ENCODE measurements around the gene CPA4.

The CPA4 gene

GRCh38 chr7:130262448-130262847 is 30.5 kb upstream of the CPA4 start:
- no peak overlapping the region for H2BK5ac ChIP-seq (ENCODE audit: low read depth, low read length, poor library complexity, severe bottlenecking)
- no peak overlapping the region for H2AFZ ChIP-seq (ENCODE audit: low read depth, low read length)
- H2AK5ac ChIP-seq (ENCODE audit: low read length, severe bottlenecking) = no peak overlapping the region
- no peaks in the 10 kb centered on the region for H3K79me1 ChIP-seq (replicated peaks; ENCODE audit: low read length, poor library complexity, severe bottlenecking)
- H2BK12ac ChIP-seq (ENCODE audit: low read length in 2 of 2) = no peak overlapping the region
- DNase-seq = no peak
- no peaks in the 10 kb centered on the region for H3K4me1 ChIP-seq (ENCODE audit: control insufficient read depth, insufficient read depth, low read depth, low read length)
- no peaks in the 10 kb centered on the region for H3K27me3 ChIP-seq (ENCODE audit: control insufficient read depth in 1 of 2, insufficient read depth in 1 of 2, low read length in 2 of 2)
- no peaks in the 10 kb centered on the region for H3K36me3 ChIP-seq (ENCODE audit: control insufficient read depth in 1 of 2, insufficient read depth in 2 of 2, low read depth in 1 of 2, low read length in 2 of 2)
- H3K14ac ChIP-seq (ENCODE audit: low read length in 2 of 2) = no peak overlapping the region
- no peak overlapping the region for H3K4me2 ChIP-seq (ENCODE audit: low read length, poor library complexity, severe bottlenecking)
- H3K9ac ChIP-seq (ENCODE audit: low read length) = no peak overlapping the region
- 62% methylated on average over 2 of the region's 2 CpGs for WGBS
- no peak overlapping the region for H4K8ac ChIP-seq (ENCODE audit: low read length)
- H3K4me3 ChIP-seq (ENCODE audit: insufficient read depth in 1 of 2, low read depth in 1 of 2, low read length in 2 of 2) = no peak overlapping the region
- no peak overlapping the region for H2BK120ac ChIP-seq (ENCODE audit: low read depth, low read length)
- no peak overlapping the region for H3K23ac ChIP-seq (ENCODE audit: low read length in 2 of 2)
- H4K91ac ChIP-seq (ENCODE audit: low read length) = no peak overlapping the region
- no peak overlapping the region for H3K18ac ChIP-seq (ENCODE audit: low read depth in 1 of 2, low read length in 2 of 2)
- no peak overlapping the region for H3K4ac ChIP-seq (ENCODE audit: low read depth in 1 of 2, low read length in 2 of 2)
- H3K27ac ChIP-seq (ENCODE audit: low read length, poor library complexity, severe bottlenecking) = no peak overlapping the region
- peaks cover 41% of the 10 kb centered on the region for H3K9me3 ChIP-seq (ENCODE audit: control insufficient read depth, low read length)
- no peak overlapping the region for H2BK15ac ChIP-seq (ENCODE audit: low read depth, poor library complexity, severe bottlenecking)

GRCh38 chr7:130263130-130263529 is 29.8 kb upstream of the CPA4 start:
- WGBS = 78% methylated on average over 2 of the region's 2 CpGs
- no peak overlapping the region for H3K4me3 ChIP-seq (ENCODE audit: insufficient read depth in 1 of 2, low read depth in 1 of 2, low read length in 2 of 2)
- DNase-seq = no peak

GRCh38 chr7:130266258-130266960 is 26.6 kb upstream of the CPA4 start, which contains the start of gene CPA2:
CPA2 (plus strand) TSS chr7:130266863; CDS start chr7:130266882, 19 bp downstream.
- Histone ChIP-seq H2BK120ac (ENCODE audit: low read depth, low read length) (no peak within 1 kb of the TSS), H2AK5ac (ENCODE audit: low read length, severe bottlenecking) (no peak within 1 kb of the TSS), H2BK15ac (ENCODE audit: low read depth, poor library complexity, severe bottlenecking) (no peak within 1 kb of the TSS), H3K4me3 (ENCODE audit: insufficient read depth in 1 of 2, low read depth in 1 of 2, low read length in 2 of 2) (no peak within 1 kb of the TSS), H3K4ac (ENCODE audit: low read depth in 1 of 2, low read length in 2 of 2) (peak within 1 kb of the TSS in 1 of 2 experiments; percentile 13), H3K27ac (ENCODE audit: low read length, poor library complexity, severe bottlenecking) (no peak within 1 kb of the TSS), H2AFZ (ENCODE audit: low read depth, low read length) (no peak within 1 kb of the TSS), H3K4me2 (ENCODE audit: low read length, poor library complexity, severe bottlenecking) (no peak within 1 kb of the TSS), H4K8ac (ENCODE audit: low read length) (peak within 1 kb of the TSS; percentile 7), H3K14ac (ENCODE audit: low read length in 2 of 2) (no peak within 1 kb of the TSS), H3K23ac (ENCODE audit: low read length in 2 of 2) (peak within 1 kb of the TSS in 1 of 2 experiments; percentile 36), H3K9me3 (ENCODE audit: control insufficient read depth, low read length) (peaks cover 11% of the 10 kb centered on the region), H2BK12ac (ENCODE audit: low read length in 2 of 2) (peak within 1 kb of the TSS; percentile 48 to 71), H3K18ac (ENCODE audit: low read depth in 1 of 2, low read length in 2 of 2) (no peak within 1 kb of the TSS), H3K27me3 (ENCODE audit: control insufficient read depth in 1 of 2, insufficient read depth in 1 of 2, low read length in 2 of 2) (peaks cover 0 to 15% of the 10 kb centered on the region in 2 experiments), H4K91ac (ENCODE audit: low read length) (no peak within 1 kb of the TSS), H3K9ac (ENCODE audit: low read length) (no peak within 1 kb of the TSS), H3K36me3 (ENCODE audit: control insufficient read depth in 1 of 2, insufficient read depth in 2 of 2, low read depth in 1 of 2, low read length in 2 of 2) (no peaks in the 10 kb centered on the region), H3K4me1 (ENCODE audit: control insufficient read depth, insufficient read depth, low read depth, low read length) (no peaks in the 10 kb centered on the region), H3K79me1 (replicated peaks; ENCODE audit: low read length, poor library complexity, severe bottlenecking) (no peaks in the 10 kb centered on the region), H2BK5ac (ENCODE audit: low read depth, low read length, poor library complexity, severe bottlenecking) (no peak within 1 kb of the TSS)
- WGBS = 75% methylated on average over 2 of the region's 3 CpGs
- no peak for DNase-seq

More at GRCh38 chr7:130263130-130263529, 29.8 kb upstream of the CPA4 start:
- H2AK5ac ChIP-seq (ENCODE audit: low read length, severe bottlenecking) = no peak overlapping the region
- H2BK120ac ChIP-seq (ENCODE audit: low read depth, low read length) = no peak overlapping the region
- H2AFZ ChIP-seq (ENCODE audit: low read depth, low read length) = no peak overlapping the region
- H3K27ac ChIP-seq (ENCODE audit: low read length, poor library complexity, severe bottlenecking) = no peak overlapping the region
- H3K9ac ChIP-seq (ENCODE audit: low read length) = no peak overlapping the region
- no peak overlapping the region for H4K91ac ChIP-seq (ENCODE audit: low read length)
- no peak overlapping the region for H4K8ac ChIP-seq (ENCODE audit: low read length)
- no peak overlapping the region for H2BK5ac ChIP-seq (ENCODE audit: low read depth, low read length, poor library complexity, severe bottlenecking)
- H2BK12ac ChIP-seq (ENCODE audit: low read length in 2 of 2) = no peak overlapping the region
- H3K79me1 ChIP-seq (replicated peaks; ENCODE audit: low read length, poor library complexity, severe bottlenecking) = no peaks in the 10 kb centered on the region
- no peak overlapping the region for H3K4me2 ChIP-seq (ENCODE audit: low read length, poor library complexity, severe bottlenecking)
- no peak overlapping the region for H2BK15ac ChIP-seq (ENCODE audit: low read depth, poor library complexity, severe bottlenecking)
- no peaks in the 10 kb centered on the region for H3K36me3 ChIP-seq (ENCODE audit: control insufficient read depth in 1 of 2, insufficient read depth in 2 of 2, low read depth in 1 of 2, low read length in 2 of 2)
- H3K9me3 ChIP-seq (ENCODE audit: control insufficient read depth, low read length) = peaks cover 36% of the 10 kb centered on the region
- peaks cover 0 to 2% of the 10 kb centered on the region in 2 experiments for H3K27me3 ChIP-seq (ENCODE audit: control insufficient read depth in 1 of 2, insufficient read depth in 1 of 2, low read length in 2 of 2)
- no peaks in the 10 kb centered on the region for H3K4me1 ChIP-seq (ENCODE audit: control insufficient read depth, insufficient read depth, low read depth, low read length)
- H3K23ac ChIP-seq (ENCODE audit: low read length in 2 of 2) = no peak overlapping the region
- H3K18ac ChIP-seq (ENCODE audit: low read depth in 1 of 2, low read length in 2 of 2) = no peak overlapping the region
- no peak overlapping the region for H3K4ac ChIP-seq (ENCODE audit: low read depth in 1 of 2, low read length in 2 of 2)
- no peak overlapping the region for H3K14ac ChIP-seq (ENCODE audit: low read length in 2 of 2)

- Histone ChIP-seq H3K14ac (ENCODE audit: low read length in 2 of 2) (no peak overlapping the region), H4K91ac (ENCODE audit: low read length) (no peak overlapping the region), H3K4ac (ENCODE audit: low read depth in 1 of 2, low read length in 2 of 2) (no peak overlapping the region), H3K27ac (ENCODE audit: low read length, poor library complexity, severe bottlenecking) (no peak overlapping the region), H3K36me3 (ENCODE audit: control insufficient read depth in 1 of 2, insufficient read depth in 2 of 2, low read depth in 1 of 2, low read length in 2 of 2) (no peaks in the 10 kb centered on the region), H2BK120ac (ENCODE audit: low read depth, low read length) (no peak overlapping the region), H3K18ac (ENCODE audit: low read depth in 1 of 2, low read length in 2 of 2) (no peak overlapping the region), H3K4me1 (ENCODE audit: control insufficient read depth, insufficient read depth, low read depth, low read length) (no peaks in the 10 kb centered on the region), H3K23ac (ENCODE audit: low read length in 2 of 2) (peak overlapping the region in 1 of 2 experiments; percentile 36), H3K9ac (ENCODE audit: low read length) (no peak overlapping the region), H4K8ac (ENCODE audit: low read length) (no peak overlapping the region), H2BK15ac (ENCODE audit: low read depth, poor library complexity, severe bottlenecking) (no peak overlapping the region), H3K27me3 (ENCODE audit: control insufficient read depth in 1 of 2, insufficient read depth in 1 of 2, low read length in 2 of 2) (peaks cover 0 to 20% of the 10 kb centered on the region in 2 experiments), H2AK5ac (ENCODE audit: low read length, severe bottlenecking) (no peak overlapping the region), H3K4me3 (ENCODE audit: insufficient read depth in 1 of 2, low read depth in 1 of 2, low read length in 2 of 2) (no peak overlapping the region), H2BK5ac (ENCODE audit: low read depth, low read length, poor library complexity, severe bottlenecking) (no peak overlapping the region), H2AFZ (ENCODE audit: low read depth, low read length) (no peak overlapping the region), H3K9me3 (ENCODE audit: control insufficient read depth, low read length) (peaks cover 6% of the 10 kb centered on the region), H3K4me2 (ENCODE audit: low read length, poor library complexity, severe bottlenecking) (no peak overlapping the region), H3K79me1 (replicated peaks; ENCODE audit: low read length, poor library complexity, severe bottlenecking) (no peaks in the 10 kb centered on the region), H2BK12ac (ENCODE audit: low read length in 2 of 2) (peak overlapping the region; percentile 48 to 71)
- DNase-seq = no peak
- 94% methylated on average over 1 of the region's 1 CpG for WGBS
Observed at GRCh38 chr7:130266961-130267321, 26.0 kb upstream of the CPA4 start.

Measured in mesenchymal stem cell (in vitro differentiated cells and primary cell).